CD4-positive, alpha-beta T cell treated with Interleukin-6 at 100 ng/mL for 8 hours (primary cell): ENCODE data around the gene FTCD.
A peak's percentile ranks its signal among the peaks of the same experiment; 100 is the strongest.

ENCODE experiments used
- DNase-seq: peaks from one replicate; pipeline ENCODE4 v3.0.0-alpha.2; 2020; ENCODE audit warnings: mixed read lengths, low spot score

The FTCD gene

GRCh38 chr21:46171996-46172862 is 16.9 kb upstream of the FTCD start:
- no peak for DNase-seq

DNA sequence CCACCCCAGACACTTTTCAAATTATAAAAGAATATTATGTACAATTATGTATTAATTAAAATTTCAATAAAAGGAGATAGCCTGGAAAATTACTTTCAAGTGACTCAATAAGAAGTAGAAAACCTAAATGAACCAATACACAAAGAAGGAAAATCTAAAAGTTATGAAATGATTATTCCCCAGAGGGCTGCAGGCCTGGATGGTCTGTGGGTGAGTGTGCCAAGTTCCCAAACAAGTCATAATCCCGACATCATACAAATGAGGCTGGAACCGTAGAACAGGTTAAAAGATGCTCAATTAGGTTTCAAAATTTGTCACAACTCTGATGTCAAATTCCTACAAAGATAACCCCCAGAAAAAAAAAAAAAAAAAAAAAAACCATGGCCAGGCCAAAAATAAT is 16.2 kb upstream of the FTCD start:
- no peak for DNase-seq

GRCh38 chr21:46170436-46171193 is 15.2 kb upstream of the FTCD start:
- peak; percentile 57 for DNase-seq

DNA sequence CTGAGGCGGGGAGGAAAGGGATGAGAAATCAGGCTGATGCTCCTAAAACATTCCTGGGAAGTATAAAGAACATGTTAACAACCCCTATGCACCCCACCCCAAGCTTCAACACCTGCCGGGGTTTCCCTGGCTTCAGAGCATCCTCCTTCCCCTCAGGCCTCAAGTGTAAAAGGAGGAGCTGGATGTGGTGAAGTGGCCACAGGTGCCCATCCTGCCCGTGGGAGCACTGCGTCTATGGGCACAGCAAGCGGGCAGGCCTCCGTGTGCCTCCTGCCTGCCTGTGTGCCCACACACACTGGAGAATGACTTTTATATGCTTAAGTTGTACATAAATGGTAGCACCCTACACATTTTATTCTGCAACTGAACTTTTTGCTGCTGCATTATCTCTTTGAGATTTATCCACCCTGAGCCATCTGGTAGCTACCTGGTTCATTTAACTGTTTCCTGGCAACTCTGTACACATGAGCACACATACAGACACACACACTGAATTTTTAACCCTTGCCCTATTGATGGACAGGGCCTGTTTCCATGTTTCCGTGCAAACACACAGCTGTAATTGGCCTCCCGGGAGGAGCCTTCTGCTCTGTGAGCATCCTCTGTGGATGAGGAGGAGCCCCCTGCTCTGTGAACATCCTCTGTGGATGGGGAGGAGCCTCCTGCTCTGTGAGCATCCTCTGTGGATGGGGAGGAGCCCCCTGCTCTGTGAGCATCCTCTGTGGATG is 13.4 kb upstream of the FTCD start:
- DNase-seq: no peak

- no peak for DNase-seq
Measured at GRCh38 chr21:46168238-46168637, 12.9 kb upstream of the FTCD start.

- no peak for DNase-seq
Measured at GRCh38 chr21:46165098-46165497, 9.7 kb upstream of the FTCD start.

GRCh38 chr21:46163380-46163779 is 8.0 kb upstream of the FTCD start:
- DNase-seq: no peak

DNA sequence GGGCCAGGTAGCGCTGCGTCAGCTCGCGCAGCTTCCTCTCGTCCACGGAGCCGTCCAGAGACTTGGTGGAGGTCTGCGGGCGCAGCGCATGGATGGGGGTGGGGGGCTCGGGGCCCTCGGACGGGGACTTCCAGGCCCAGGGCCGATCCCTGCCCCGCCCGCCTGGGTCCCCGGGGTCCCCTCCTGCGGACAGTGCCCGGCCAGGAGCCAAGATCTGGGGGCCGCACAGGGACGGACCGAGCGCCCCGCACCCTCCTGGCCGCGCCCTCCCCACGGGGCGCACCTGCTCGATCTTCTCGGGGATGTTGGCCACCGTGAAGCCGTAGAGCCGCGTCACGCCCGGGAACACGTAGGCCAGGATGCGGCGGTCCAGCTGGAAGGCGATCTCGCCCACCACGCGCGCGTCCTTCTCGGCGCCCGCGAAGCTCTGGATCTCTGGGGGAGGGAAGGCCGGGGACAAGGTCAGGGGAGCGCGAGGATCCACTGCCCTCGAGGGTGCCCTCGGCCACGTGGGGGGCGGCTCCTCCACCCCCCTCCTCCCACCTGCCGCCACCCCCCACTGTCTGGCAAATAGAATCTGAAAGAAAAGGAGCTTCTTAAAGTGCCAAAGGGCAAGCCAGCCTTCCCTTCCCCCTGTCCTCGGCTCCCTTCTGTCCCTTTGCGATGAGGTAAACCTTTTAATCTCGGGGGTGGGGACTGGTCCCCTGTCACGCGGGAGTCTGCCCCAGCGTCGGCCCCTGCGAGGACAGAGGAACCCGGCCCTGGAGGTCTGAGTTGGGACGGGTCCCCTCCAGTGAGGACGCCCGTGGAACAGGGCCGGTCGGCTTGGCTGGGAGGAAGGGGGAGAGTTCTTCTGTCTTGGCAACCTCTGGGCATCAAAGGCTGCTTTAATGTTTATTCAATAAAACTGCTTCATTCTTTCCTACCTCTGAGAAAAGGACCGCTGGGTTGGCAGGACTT is 6.5 kb upstream of the FTCD start:
- no peak for DNase-seq

DNA sequence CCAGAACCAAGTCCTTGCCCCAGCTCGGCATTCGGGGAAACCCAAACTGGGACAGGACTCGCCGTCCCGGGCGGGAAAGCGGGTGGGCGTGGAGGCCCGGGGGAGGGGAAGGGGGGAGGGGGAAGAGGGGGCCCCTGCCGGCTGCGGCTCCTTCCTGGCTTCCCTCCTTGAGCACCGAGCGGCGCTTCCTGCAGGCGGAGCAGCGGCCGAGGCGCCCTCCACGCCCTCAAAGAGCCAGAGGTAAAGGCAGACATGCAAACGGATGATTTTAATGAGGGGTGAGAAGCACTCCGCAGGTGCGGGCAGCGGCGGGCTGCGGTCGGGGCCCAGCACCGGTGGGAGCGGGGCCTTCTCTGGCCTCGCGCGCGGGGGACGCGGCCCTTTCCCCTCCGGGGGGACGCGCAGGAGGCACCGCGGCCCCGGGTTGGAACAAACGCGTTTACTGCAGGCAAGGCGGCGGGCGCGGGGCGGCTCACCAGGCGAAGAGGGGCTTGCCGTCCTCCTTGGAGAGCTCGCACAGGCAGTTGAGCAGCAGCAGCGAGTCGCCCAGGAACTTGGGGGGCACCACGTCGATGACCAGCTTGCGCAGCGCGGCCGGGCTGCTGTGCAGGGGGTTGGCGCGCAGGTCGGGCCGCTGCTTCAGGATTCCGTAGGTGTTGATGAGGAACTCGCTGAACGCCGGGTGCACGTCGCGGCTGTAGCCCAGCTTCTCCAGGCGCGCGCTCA is 5.7 kb upstream of the FTCD start:
- no peak for DNase-seq

DNA sequence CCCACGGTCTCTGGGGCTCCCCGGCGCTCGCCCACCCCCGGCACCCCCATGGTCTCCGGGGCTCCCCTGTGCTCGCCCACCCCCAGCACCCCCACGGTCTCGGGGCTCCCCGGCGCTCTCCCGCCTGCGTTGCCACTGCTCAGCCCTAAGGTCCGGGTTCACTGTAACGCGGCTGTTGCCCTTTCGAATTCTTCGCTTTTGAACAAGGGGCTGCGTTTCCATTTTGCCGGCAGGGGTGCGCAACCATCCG is 5.2 kb upstream of the FTCD start:
- no peak for DNase-seq

DNA sequence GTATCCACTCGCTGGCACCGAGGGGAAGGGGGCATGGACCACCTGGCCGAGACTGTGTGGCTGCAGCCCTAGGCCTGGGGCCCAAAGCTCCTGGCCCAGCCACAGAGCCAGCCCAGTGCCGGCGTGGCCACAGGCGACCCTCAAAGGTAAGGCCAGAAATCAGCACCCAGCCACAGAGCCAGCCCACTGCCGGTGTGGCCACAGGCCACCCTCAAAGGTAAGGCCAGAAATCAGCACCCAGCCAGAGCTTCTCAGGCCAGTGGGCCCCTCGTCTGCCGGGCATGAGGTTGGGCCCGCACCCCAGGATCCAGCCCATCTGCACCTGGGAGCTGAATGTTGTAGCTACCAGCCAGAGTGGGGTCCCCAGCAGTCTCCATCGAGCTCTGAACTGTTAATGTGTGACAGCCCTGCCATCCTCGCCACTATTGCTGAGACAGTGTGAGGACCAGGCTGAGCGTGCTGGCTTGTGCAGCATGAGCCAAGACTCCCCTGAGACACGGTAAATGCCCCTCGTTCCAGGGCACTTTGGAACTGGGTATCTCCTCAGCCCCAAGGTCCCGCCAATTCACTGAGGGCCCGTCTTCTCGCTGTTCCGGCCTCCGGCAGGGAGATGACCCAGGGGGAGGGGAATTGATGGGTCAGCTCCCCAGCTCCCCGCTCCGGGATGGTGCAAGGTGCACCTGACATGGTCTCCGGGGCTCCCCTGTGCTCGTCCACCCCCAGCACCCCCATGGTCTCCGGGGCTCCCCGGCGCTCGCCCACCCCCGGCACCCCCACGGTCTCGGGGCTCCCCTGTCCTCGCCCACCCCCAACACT is 4.7 kb upstream of the FTCD start:
- DNase-seq: no peak

DNA sequence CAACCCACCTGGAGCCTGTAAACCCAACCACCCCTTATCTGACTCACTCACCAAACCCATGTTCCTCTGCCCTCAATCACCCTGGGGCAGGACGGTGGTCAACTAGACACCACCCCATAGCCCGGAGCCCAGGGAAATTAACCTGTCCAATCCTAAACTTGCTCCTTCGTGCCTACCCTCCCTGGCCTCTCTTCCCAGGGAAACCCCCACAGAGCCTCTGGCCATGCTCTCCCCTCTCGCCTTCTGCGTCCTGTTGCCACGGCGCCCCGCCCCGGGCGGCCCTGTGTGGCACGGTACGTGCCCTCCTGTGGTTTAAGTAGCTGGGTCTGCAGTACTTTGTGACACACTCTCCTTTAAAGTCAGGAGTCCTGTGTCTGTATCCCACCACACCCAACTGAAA is 4.0 kb upstream of the FTCD start:
- DNase-seq: no peak

DNA sequence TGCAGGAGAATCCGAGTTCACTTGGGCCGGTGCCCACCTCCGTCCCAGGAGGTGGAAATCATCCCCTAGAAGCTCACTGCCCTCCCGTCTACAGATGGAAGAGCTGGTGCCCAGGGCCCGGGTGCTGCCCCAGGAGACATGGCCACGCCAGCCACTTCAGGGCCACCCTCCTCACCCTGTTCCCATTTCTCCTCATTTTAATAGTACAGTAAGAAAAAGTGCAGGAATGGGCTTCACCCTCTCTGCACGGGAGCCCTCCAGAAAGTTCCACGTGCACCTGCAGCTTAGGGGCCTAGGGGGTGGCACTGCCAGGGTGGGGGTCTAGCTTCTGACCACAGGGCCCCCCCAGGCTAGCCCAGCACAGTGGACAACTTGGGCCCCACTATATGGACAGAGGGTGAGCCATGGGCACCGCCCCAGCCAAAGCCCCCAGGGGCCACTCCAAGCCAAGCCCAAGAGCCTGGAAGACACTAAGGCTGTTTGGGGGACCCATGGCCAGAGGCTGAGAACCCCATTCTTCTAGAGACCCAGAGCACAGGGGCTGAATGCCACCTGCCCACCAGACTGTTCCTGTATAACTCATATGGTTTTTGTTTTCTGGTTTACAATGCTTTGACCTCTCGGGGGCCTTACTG is 3.4 kb upstream of the FTCD start:
- DNase-seq: no peak

- no peak for DNase-seq
Measured at GRCh38 chr21:46157987-46158451, 2.6 kb upstream of the FTCD start.

GRCh38 chr21:46157396-46157986 is 2.1 kb upstream of the FTCD start:
- DNase-seq: no peak

DNA sequence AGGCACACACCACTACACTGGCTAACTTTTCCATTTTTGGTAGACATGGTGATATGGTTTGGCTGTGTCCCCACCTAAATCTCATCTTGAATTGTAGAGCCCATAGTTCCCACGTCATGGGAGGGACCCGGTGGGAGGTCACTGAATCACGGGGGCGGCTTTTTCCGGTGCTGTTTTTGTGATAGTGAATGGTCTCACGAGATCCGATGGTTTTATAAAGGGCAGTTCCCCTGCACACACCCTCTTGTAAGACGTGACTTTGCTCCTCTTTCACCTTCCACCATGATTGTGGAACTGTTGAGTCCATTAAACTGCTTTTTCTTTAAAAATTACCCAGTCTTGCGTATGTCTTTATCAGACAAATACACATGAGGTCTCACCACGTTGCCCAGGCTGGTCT is 1.3 kb upstream of the FTCD start:
- no peak for DNase-seq

DNA sequence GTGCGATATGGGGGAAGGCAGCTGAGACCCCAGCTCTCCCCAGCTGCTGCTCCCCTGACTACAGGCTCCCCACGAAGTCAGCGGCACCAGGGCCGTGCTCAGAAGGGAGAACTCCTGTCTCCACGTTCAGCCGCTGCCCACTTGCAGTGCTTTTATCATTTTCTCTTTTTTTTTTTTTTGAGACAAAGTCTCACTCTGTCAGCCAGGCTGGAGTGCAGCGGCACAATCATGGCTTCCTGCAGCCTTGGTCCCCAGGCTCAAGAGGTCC is 933 bp upstream of the FTCD start:
- no peak for DNase-seq

- DNase-seq: no peak
Measured at GRCh38 chr21:46154955-46155513, 345 bp downstream of the FTCD start.
